ENCODE measurements around the gene MEGF6. TPM values are rescaled to one million over a fixed set of nuclear protein-coding genes. Genes with fewer than 3 reads are reported as not detected.

Gene MEGF6
- total and polyA plus RNA-seq, 2 of the 8 experiments (the other 6 are each of a cell fraction or from before 2014, with no cell fraction given) = 4.1 to 14.8 TPM

DNA sequence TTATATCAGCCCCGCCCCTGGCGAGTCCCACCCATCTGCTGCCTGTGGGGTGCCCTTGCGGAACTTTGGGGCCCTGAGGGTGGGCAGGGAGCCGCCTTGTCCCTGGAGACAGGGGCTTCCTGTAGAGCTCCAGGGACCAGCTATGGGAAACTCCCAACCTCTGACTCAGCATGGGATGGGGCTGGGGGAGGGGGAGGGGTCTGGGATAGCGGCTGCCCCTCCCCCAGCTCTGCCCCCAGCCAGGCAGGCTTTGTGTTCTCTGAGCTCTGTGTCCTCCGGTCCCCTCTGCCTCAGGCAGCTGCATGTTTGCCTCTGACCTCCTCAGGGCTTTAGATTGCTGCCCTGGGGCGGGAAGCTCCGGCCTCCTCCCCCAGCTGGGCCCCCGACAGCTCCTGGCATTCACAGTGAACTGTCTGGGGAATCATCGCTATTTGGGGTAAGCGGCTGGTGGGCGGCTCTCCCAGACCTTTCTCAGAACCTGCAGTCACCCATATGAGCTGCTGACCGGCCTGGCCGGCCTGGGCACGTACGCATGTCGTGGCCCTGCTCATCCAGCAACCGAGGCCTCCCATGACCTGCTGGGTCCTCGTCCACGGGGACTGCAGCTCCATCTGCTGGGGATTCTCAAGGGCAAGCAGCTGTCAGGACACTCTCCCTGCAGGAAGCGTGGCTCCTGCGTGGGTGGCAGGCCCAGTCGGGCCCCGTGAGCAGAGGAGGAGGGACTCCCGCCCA lies 139.8 kb downstream of the MEGF6 start:
- peak overlapping the region; percentile 98 for H2BK120ac ChIP-seq (replicated peaks; ENCODE audit: low read depth, low read length)
- H3K79me2 ChIP-seq (ENCODE audit: control insufficient read depth in 1 of 2, insufficient read depth in 2 of 2, low read length in 2 of 2) = no peaks in the 10 kb centered on the region
- ChIA-PET CTCF (ENCODE audit: partially characterized antibody) (interaction anchor here (0.5 to 3.1 kb wide), 29 partner anchors 9 to 520 kb away, joined by 3 to 39 read pairs (median 6); no protein-coding TSS in a partner anchor), POLR2A (ENCODE audit: partially characterized antibody) (interaction anchor here (0.8 to 3.7 kb wide), 9 partner anchors 9 to 1242 kb away, joined by 3 to 26 read pairs (median 4); partner anchors contain the start of gene ARHGEF16)
- H2BK15ac ChIP-seq (ENCODE audit: low read length) = peak overlapping the region; percentile 88; the same call in 1 of the 2 replicates
- H2BK20ac ChIP-seq (ENCODE audit: low read length) = peak overlapping the region; percentile 97; the same call in 1 of the 2 replicates
- H3K23me2 ChIP-seq (ENCODE audit: low read depth, low read length) = peaks cover 5% of the 10 kb centered on the region; the same call in 1 of the 2 replicates
- no peak overlapping the region for H3K56ac ChIP-seq (replicated peaks; ENCODE audit: insufficient read length, low read depth, low read length)
- H3K79me1 ChIP-seq (ENCODE audit: low read depth, low read length) = no peaks in the 10 kb centered on the region; the same call in 1 of the 2 replicates
- H3K4me2 ChIP-seq (ENCODE audit: insufficient read depth in 1 of 2, low read depth in 2 of 2, low read length in 2 of 2) = peak overlapping the region; percentile 12 to 40; a peak in 3 of 4 replicates
- peak overlapping the region; percentile 98 for H2BK5ac ChIP-seq (ENCODE audit: low read depth, low read length)
- H3K4me1 ChIP-seq (replicated peaks in 1 of 4; ENCODE audit: control insufficient read depth in 3 of 4, insufficient read depth in 4 of 4, low read length in 3 of 4) = peaks cover 0 to 22% (median 16%) of the 10 kb centered on the region in 4 experiments; a peak in 6 of 7 replicates
- H3K9me3 ChIP-seq (ENCODE audit: insufficient read depth in 2 of 2, low read depth in 1 of 2, low read length in 1 of 2) = no peaks in the 10 kb centered on the region
- H3K4me3 ChIP-seq (ENCODE audit: extremely low read depth in 1 of 4, insufficient read depth in 2 of 4, low read depth in 3 of 4, low read length in 4 of 4) = 0 out of 8 replicates have a peak overlapping the region, but pooled peaks of 1 of the 4 experiments have one; percentile 11
- H4K20me1 ChIP-seq (replicated peaks in 1 of 2; ENCODE audit: control insufficient read depth in 1 of 2, insufficient read depth in 2 of 2, low read length in 2 of 2) = peaks cover 0 to 9% of the 10 kb centered on the region in 2 experiments
- H3K18ac ChIP-seq (ENCODE audit: extremely low read depth, low read length) = peak overlapping the region; percentile 87
- no peak overlapping the region for H2AFZ ChIP-seq (ENCODE audit: low read length)
- H3K9ac ChIP-seq (replicated peaks in 1 of 4; ENCODE audit: extremely low read depth in 1 of 4, low read depth in 3 of 4, low read length in 3 of 4) = 0 out of 7 replicates have a peak overlapping the region, but pooled peaks of 1 of the 4 experiments have one; percentile 24
- H3K4ac ChIP-seq (replicated peaks; ENCODE audit: insufficient read length, low read depth, low read length) = peak overlapping the region; percentile 27
- H3K27ac ChIP-seq (ENCODE audit: low read depth, low read length) = peak overlapping the region; percentile 75
- peak overlapping the region; percentile 98 for H4K91ac ChIP-seq (replicated peaks; ENCODE audit: insufficient read length, low read length)
- H2AK5ac ChIP-seq (ENCODE audit: low read depth, low read length) = peak overlapping the region; percentile 66; the same call in 1 of the 2 replicates
- WGBS, 2 experiments (ENCODE audit: extremely low coverage in 1 of 2, insufficient coverage in 1 of 2, insufficient read length in 1 of 2, insufficient replicate concordance in 2 of 2, low coverage in 1 of 2, low lambda C conversion rate in 2 of 2, missing lambda C conversion rate in 1 of 2) = 23% methylated on average over 14 of the region's 25 CpGs; no CpG with 5 or more reads in 1 of the 2 experiments
- no peak overlapping the region for H3K14ac ChIP-seq (ENCODE audit: insufficient read length)
- FAIRE-seq = no peak
- peak overlapping the region; percentile 72 for H4K5ac ChIP-seq (ENCODE audit: insufficient read length, low read depth, low read length)
- no peaks in the 10 kb centered on the region for H3K27me3 ChIP-seq (replicated peaks in 1 of 4; ENCODE audit: control insufficient read depth in 3 of 4, extremely low read depth in 1 of 4, insufficient read depth in 3 of 4, low read length in 3 of 4)
- DNase-seq (ENCODE audit: low read depth in 1 of 2, low spot score in 2 of 2) = peak; percentile 73 to 74
- peak overlapping the region; percentile 62 for H4K8ac ChIP-seq (ENCODE audit: extremely low read depth, insufficient read depth, low read length)
- H3K23ac ChIP-seq (ENCODE audit: insufficient read length) = no peak overlapping the region
- H2BK12ac ChIP-seq (ENCODE audit: low read depth, low read length) = peak overlapping the region; percentile 84; the same call in 1 of the 2 replicates
- H3K36me3 ChIP-seq (ENCODE audit: control insufficient read depth in 2 of 4, insufficient read depth in 4 of 4, low read length in 3 of 4) = peaks cover 0 to 14% (median 4%) of the 10 kb centered on the region in 4 experiments; a peak in 5 of 8 replicates
- TF ChIP-seq SP1 (IDR thresholded peaks at IDR 0.05; ENCODE audit: low read depth, low read length) = peak; percentile 24; the same call in 1 of the 2 replicates
- TF ChIP-seq KDM4A (IDR thresholded peaks at IDR 0.05; ENCODE audit: low read depth, low read length, severe bottlenecking) = no peak
- no peak for TF ChIP-seq ZNF274 (IDR thresholded peaks at IDR 0.05; ENCODE audit: borderline replicate concordance, extremely low read depth, low read length)
- TF ChIP-seq GTF2F1 (IDR thresholded peaks at IDR 0.05; ENCODE audit: borderline replicate concordance, low read depth, low read length) = no peak
- TF ChIP-seq CHD2 (IDR thresholded peaks at IDR 0.05; ENCODE audit: low read length) = no peak
- TF ChIP-seq TBP (IDR thresholded peaks at IDR 0.05; ENCODE audit: low read depth, low read length) = peak; percentile 35; the same call in 1 of the 2 replicates
- no peak for TF ChIP-seq KDM5A (IDR thresholded peaks at IDR 0.05; ENCODE audit: low read length)
- TF ChIP-seq CBX5 (IDR thresholded peaks at IDR 0.05; ENCODE audit: low read depth, low read length) = no peak
- no peak for TF ChIP-seq RNF2 (IDR thresholded peaks at IDR 0.05; ENCODE audit: borderline replicate concordance, low read depth, low read length, missing control alignments, poor library complexity, severe bottlenecking)
- peak in 1 of 2 experiments; percentile 39; a peak in 1 of 4 replicates for TF ChIP-seq HDAC2 (IDR thresholded peaks at IDR 0.05; ENCODE audit: borderline replicate concordance in 1 of 2, low read depth in 2 of 2, low read length in 2 of 2)

Data from H1 (cell line).